HEK293T (cell line): ENCODE measurements around the gene GKN1.

Experiments
- CTCF ChIA-PET: fragments of 350-600 bp; formaldehyde crosslinking; extraction: SDS; loops from one replicate; lab custom pipeline; 2021; ENCODE audit warnings: antibody characterized with exemption, inconsistent platforms; lab: Yijun Ruan, JAX
- POLR2A ChIA-PET: fragments of 350-600 bp; formaldehyde crosslinking; extraction: SDS; loops from one replicate; lab custom pipeline; 2020; ENCODE audit warnings: antibody characterized with exemption, inconsistent platforms; lab: Yijun Ruan, JAX
- DNase-seq: peaks from one replicate; pipeline ENCODE4 v3.0.0; 2012; ENCODE audit warnings: mixed read lengths; ENCODE audit errors: extremely low spot score
- ARNT ChIP-seq: fragments of 450-650 bp; IDR thresholded peaks from 2 replicates; pipeline ENCODE4 v1.6.1; 2017; ENCODE audit warnings: mild to moderate bottlenecking
- BHLHE40 ChIP-seq: fragments of 450-650 bp; IDR thresholded peaks from 2 replicates; pipeline ENCODE4 v1.6.1; 2016; ENCODE audit warnings: mild to moderate bottlenecking, moderate library complexity, borderline replicate concordance
- CTBP1 ChIP-seq: fragments of 450-650 bp; IDR thresholded peaks from 2 replicates; pipeline ENCODE4 v1.6.1; 2016; ENCODE audit warnings: borderline replicate concordance
- ELF4 ChIP-seq: fragments of 450-650 bp; IDR thresholded peaks from 2 replicates; pipeline ENCODE4 v1.6.1; 2017; ENCODE audit warnings: antibody characterized with exemption
- FOXA1 ChIP-seq: fragments of 450-650 bp; IDR thresholded peaks from 2 replicates; pipeline ENCODE4 v1.6.1; 2016; ENCODE audit warnings: mild to moderate bottlenecking
- FOXK2 ChIP-seq: fragments of 450-650 bp; IDR thresholded peaks from 2 replicates; pipeline ENCODE4 v1.6.1; 2016; ENCODE audit warnings: mild to moderate bottlenecking
- FOXM1 ChIP-seq: fragments of 450-650 bp; IDR thresholded peaks from 2 replicates; pipeline ENCODE4 v1.6.1; 2017; ENCODE audit warnings: mild to moderate bottlenecking, borderline replicate concordance
- HDGF ChIP-seq: fragments of 450-650 bp; IDR thresholded peaks from 2 replicates; pipeline ENCODE4 v1.6.1; 2017; ENCODE audit warnings: antibody characterized with exemption, borderline replicate concordance
- L3MBTL2 ChIP-seq: fragments of 450-650 bp; conservative IDR thresholded peaks from 2 replicates; pipeline ENCODE4 v1.6.1; 2016; ENCODE audit warnings: mild to moderate bottlenecking
- LEF1 ChIP-seq: fragments of 450-650 bp; IDR thresholded peaks from 2 replicates; pipeline ENCODE4 v1.6.1; 2017; ENCODE audit warnings: mild to moderate bottlenecking, borderline replicate concordance
- NFRKB ChIP-seq: fragments of 450-650 bp; IDR thresholded peaks from 2 replicates; pipeline ENCODE4 v1.6.1; 2016; ENCODE audit warnings: mild to moderate bottlenecking, moderate library complexity
- PKNOX1 ChIP-seq: fragments of 450-650 bp; IDR thresholded peaks from 2 replicates; pipeline ENCODE4 v1.6.1; 2016
- SP1 ChIP-seq: fragments of 450-650 bp; IDR thresholded peaks from 2 replicates; pipeline ENCODE4 v1.6.1; 2017
- SUZ12 ChIP-seq: fragments of 450-650 bp; IDR thresholded peaks from 2 replicates; pipeline ENCODE4 v1.6.1; 2016; ENCODE audit warnings: mild to moderate bottlenecking
- TARDBP ChIP-seq: fragments of 450-650 bp; IDR thresholded peaks from 2 replicates; pipeline ENCODE4 v1.6.1; 2016
- ZNF384 ChIP-seq: fragments of 450-650 bp; IDR thresholded peaks from 2 replicates; pipeline ENCODE4 v1.6.1; 2016

Gene GKN1

GRCh38 chr2:68992341-68992740 lies 17.9 kb downstream of the GKN1 start:
- TF ChIP-seq ZNF384 (no peak), PKNOX1 (no peak), LEF1 (no peak), SUZ12 (no peak), BHLHE40 (no peak), FOXK2 (no peak), CTBP1 (no peak), HDGF (no peak), TARDBP (no peak), SP1 (no peak), ARNT (no peak)
- ChIA-PET CTCF (no interaction called here), POLR2A (no interaction called here)
- no peak for DNase-seq

- POLR2A ChIA-PET, result no interaction called here
- no peak for TF ChIP-seq HDGF
- CTCF ChIA-PET, result no interaction called here
- DNase-seq, result no peak
Measured at GRCh38 chr2:68992933-68993332, 18.5 kb downstream of the GKN1 start.

- CTCF ChIA-PET, result interaction anchor here (0.7 kb wide), 1 partner anchor 11 kb away, joined by 3 read pairs; no protein-coding TSS in a partner anchor
- TF ChIP-seq SP1 (no peak), BHLHE40 (no peak), FOXK2 (no peak), NFRKB (no peak), ELF4 (no peak), LEF1 (no peak), PKNOX1 (no peak), FOXA1 (no peak), L3MBTL2 (no peak), HDGF (no peak), ZNF384 (no peak), ARNT (no peak), FOXM1 (no peak), CTBP1 (no peak)
- DNase-seq, result no peak
- POLR2A ChIA-PET, result no interaction called here
Measured at GRCh38 chr2:68993660-68994059, 19.2 kb downstream of the GKN1 start.

- CTCF ChIA-PET, result no interaction called here
- POLR2A ChIA-PET, result no interaction called here
- no peak for DNase-seq
- TF ChIP-seq PKNOX1 (no peak), LEF1 (no peak), FOXM1 (no peak), CTBP1 (no peak), TARDBP (no peak), BHLHE40 (no peak), ELF4 (no peak), L3MBTL2 (no peak), SUZ12 (no peak), FOXK2 (no peak), FOXA1 (no peak), HDGF (no peak), ZNF384 (no peak), SP1 (no peak), ARNT (no peak)
Measured at GRCh38 chr2:68994864-68995263, 20.4 kb downstream of the GKN1 start.

- ChIA-PET CTCF (no interaction called here), POLR2A (no interaction called here)
- TF ChIP-seq SP1, result no peak
- no peak for TF ChIP-seq L3MBTL2
- no peak for TF ChIP-seq NFRKB
- TF ChIP-seq SUZ12, result no peak
- TF ChIP-seq ELF4, result no peak
- no peak for TF ChIP-seq FOXK2
- no peak for TF ChIP-seq FOXM1
- no peak for TF ChIP-seq CTBP1
- no peak for TF ChIP-seq LEF1
- TF ChIP-seq PKNOX1, result no peak
- TF ChIP-seq ARNT, result no peak
- TF ChIP-seq ZNF384, result no peak
- TF ChIP-seq BHLHE40, result no peak
- TF ChIP-seq FOXA1, result no peak
- no peak for TF ChIP-seq TARDBP
- no peak for TF ChIP-seq HDGF
- DNase-seq, result no peak
Measured at GRCh38 chr2:68995916-68996315, 21.5 kb downstream of the GKN1 start.

- no peak for DNase-seq
- TF ChIP-seq FOXA1 (no peak), CTBP1 (no peak), FOXK2 (no peak)
- CTCF ChIA-PET, result no interaction called here
- POLR2A ChIA-PET, result no interaction called here
Measured at GRCh38 chr2:68997401-68997800, 23.0 kb downstream of the GKN1 start.

GRCh38 chr2:69001879-69002278 lies 27.4 kb downstream of the GKN1 start:
- ChIA-PET CTCF (no interaction called here), POLR2A (no interaction called here)

More at GRCh38 chr2:69001879-69002278, 27.4 kb downstream of the GKN1 start:
- TF ChIP-seq ELF4, result no peak
- TF ChIP-seq ARNT, result no peak
- no peak for TF ChIP-seq FOXM1
- no peak for TF ChIP-seq BHLHE40
- no peak for TF ChIP-seq LEF1
- TF ChIP-seq SP1, result no peak
- DNase-seq, result no peak
